IMR-90 (cell line): ENCODE measurements around the gene ACSL6. TPM values are rescaled to one million over a fixed set of nuclear protein-coding genes. Genes with fewer than 3 reads are reported as not detected.

Experiments
- ATAC-seq: fragments of 200-7000 bp; cut with Tn5 transposase; 2 replicates; pipeline ENCODE4 v1.9.1; 2020; ENCODE audit warnings: low read depth, mild to moderate bottlenecking, moderate library complexity
- BruUV-seq: library from RNA; stranded (reverse); fragments of 400-500 nt; replicated peaks from 2 replicates; lab custom pipeline; 2021; lab: Mats Ljungman, UMichigan
- CTCF ChIA-PET: fragments of 300-600 bp; formaldehyde crosslinking; extraction: SDS; loops from one replicate; lab custom pipeline; 2021; ENCODE audit warnings: antibody characterized with exemption; lab: Yijun Ruan, JAX
- POLR2A ChIA-PET: fragments of 300-600 bp; sonication (Branson Sonifier 250); formaldehyde crosslinking; loops from one replicate; lab custom pipeline; 2022; ENCODE audit warnings: antibody characterized with exemption; ENCODE audit not compliant: unreplicated experiment; lab: Charles Lee
- DNase-seq: peaks from one replicate; pipeline ENCODE4 v3.0.0; 2013
- H2AFZ ChIP-seq: replicated peaks from 2 replicates; pipeline ENCODE3; 2013; ENCODE audit warnings: low read length, mild to moderate bottlenecking; ENCODE audit not compliant: poor library complexity
- H2AK5ac ChIP-seq: 2 replicates; pipeline ENCODE4 v1.6.1; 2013; ENCODE audit warnings: low read depth, low read length, inconsistent platforms
- H2AK9ac ChIP-seq: replicated peaks from 2 replicates; pipeline ENCODE3; 2013; ENCODE audit warnings: mild to moderate bottlenecking, low read depth, low read length, moderate library complexity; ENCODE audit not compliant: poor library complexity
- H2BK120ac ChIP-seq: 2 replicates; pipeline ENCODE4 v1.6.1; 2013; ENCODE audit warnings: low read depth, low read length, inconsistent platforms
- H2BK15ac ChIP-seq: 3 replicates; pipeline ENCODE4 v1.6.1; 2013; ENCODE audit warnings: low read depth, low read length, inconsistent platforms
- H2BK20ac ChIP-seq: 2 replicates; pipeline ENCODE4 v1.6.1; 2013; ENCODE audit warnings: low read depth, mild to moderate bottlenecking, inconsistent platforms, low read length, moderate library complexity
- H2BK5ac ChIP-seq: 2 replicates; pipeline ENCODE4 v1.6.1; 2013; ENCODE audit warnings: mild to moderate bottlenecking, low read depth, low read length, inconsistent platforms; ENCODE audit not compliant: poor library complexity, severe bottlenecking
- H3K14ac ChIP-seq: replicated peaks from 2 replicates; pipeline ENCODE4 v1.6.1; 2013; ENCODE audit warnings: low read depth, low read length, inconsistent platforms
- H3K18ac ChIP-seq: 2 replicates; pipeline ENCODE4 v1.6.1; 2013; ENCODE audit warnings: low read depth, low read length, control low read depth
- H3K23ac ChIP-seq: 2 replicates; pipeline ENCODE4 v1.6.1; 2013; ENCODE audit warnings: low read depth, low read length, inconsistent platforms
- H3K27ac ChIP-seq: 2 replicates; pipeline ENCODE4 v1.5.1; 2013; ENCODE audit warnings: mild to moderate bottlenecking, control low read depth, low read length; ENCODE audit not compliant: insufficient read depth
- H3K27me3 ChIP-seq: 2 replicates; pipeline ENCODE4 v1.6.1; 2013; ENCODE audit warnings: low read length; ENCODE audit not compliant: control insufficient read depth, insufficient read depth
- H3K36me3 ChIP-seq: 2 replicates; pipeline ENCODE4 v1.6.1; 2013; ENCODE audit warnings: low read length, mixed read lengths; ENCODE audit not compliant: control insufficient read depth, insufficient read depth
- H3K4ac ChIP-seq: 2 replicates; pipeline ENCODE4 v1.6.1; 2013; ENCODE audit warnings: low read depth, low read length, inconsistent platforms
- H3K4me1 ChIP-seq: 2 replicates; pipeline ENCODE4 v1.6.1; 2013; ENCODE audit warnings: low read length, mixed read lengths; ENCODE audit not compliant: control insufficient read depth, insufficient read depth
- H3K4me2 ChIP-seq: 2 replicates; pipeline ENCODE4 v1.6.1; 2013; ENCODE audit warnings: low read depth, mild to moderate bottlenecking, control low read depth, low read length, moderate library complexity
- H3K4me3 ChIP-seq: 2 replicates; pipeline ENCODE4 v1.5.1; 2013; ENCODE audit warnings: low read depth, mild to moderate bottlenecking, control low read depth, low read length, moderate library complexity; ENCODE audit not compliant: insufficient read depth
- H3K56ac ChIP-seq: 2 replicates; pipeline ENCODE4 v1.6.1; 2013; ENCODE audit warnings: low read length, inconsistent platforms; ENCODE audit not compliant: insufficient read depth; ENCODE audit errors: extremely low read depth
- H3K79me1 ChIP-seq, 2 experiments: 2 replicates each; pipeline ENCODE4 v1.6.1; 2013; ENCODE audit warnings: low read length in 2 of 2, inconsistent platforms in 1 of 2, low read depth in 1 of 2
- H3K9ac ChIP-seq: 2 replicates; pipeline ENCODE4 v1.6.1; 2013; ENCODE audit warnings: low read depth, low read length, control low read depth
- H3K9me1 ChIP-seq: 2 replicates; pipeline ENCODE4 v1.6.1; 2013; ENCODE audit warnings: low read length, inconsistent platforms; ENCODE audit not compliant: insufficient read depth
- H3K9me3 ChIP-seq: 2 replicates; pipeline ENCODE4 v1.6.1; 2013; ENCODE audit warnings: low read length; ENCODE audit not compliant: control insufficient read depth, insufficient read depth
- H4K20me1 ChIP-seq: 2 replicates; pipeline ENCODE4 v1.6.1; 2013; ENCODE audit warnings: low read length, inconsistent platforms; ENCODE audit not compliant: insufficient read depth
- H4K5ac ChIP-seq: 2 replicates; pipeline ENCODE4 v1.6.1; 2013; ENCODE audit warnings: mild to moderate bottlenecking, low read depth, low read length, control low read depth
- H4K8ac ChIP-seq, 2 experiments: 2 replicates each; pipeline ENCODE4 v1.6.1; 2013; ENCODE audit warnings: low read depth in 2 of 2, low read length in 2 of 2, control low read depth in 1 of 2, inconsistent platforms in 1 of 2
- H4K91ac ChIP-seq: 2 replicates; pipeline ENCODE4 v1.6.1; 2013; ENCODE audit warnings: low read depth, low read length, inconsistent platforms; ENCODE audit not compliant: insufficient read depth
- CEBPB ChIP-seq: IDR thresholded peaks from 2 replicates; pipeline ENCODE4 v1.6.1; 2012; ENCODE audit warnings: low read depth, low read length, improper control_type of control experiment
- CTCF ChIP-seq: conservative IDR thresholded peaks from 2 replicates; pipeline ENCODE4 v1.5.1; 2012; ENCODE audit warnings: mild to moderate bottlenecking, low read depth, low read length, improper control_type of control experiment
- FOS ChIP-seq: fragments of 150-350 bp; IDR thresholded peaks from 2 replicates; pipeline ENCODE4 v1.6.1; 2016; ENCODE audit warnings: low read depth, low read length
- WGBS, 2 experiments: methylation state at CpG; one replicate each; pipeline versions ENCODE4 v1.1.5 to v1.1.7; 2013; ENCODE audit warnings: missing lambda C conversion rate in 2 of 2; ENCODE audit not compliant: insufficient read length in 1 of 2; ENCODE audit errors: extremely low coverage in 2 of 2; 5-methylcytosine and 5-hydroxymethylcytosine counted together
- dilution Hi-C: fragments of 300-500 bp; cut with HindIII; formaldehyde crosslinking; loops from one replicate; pipeline ENCODE4 v1.14.3; 2018; ENCODE audit warnings: low sequenced_read_pairs; ENCODE audit not compliant: unreplicated experiment
- in situ Hi-C: fragments of 300-500 bp; cut with MboI; formaldehyde crosslinking; loops from 3 replicates; pipeline ENCODE4 v1.14.3; 2019; ENCODE audit warnings: low sequenced_read_pairs, inconsistent platforms, mixed read lengths
- intact Hi-C: fragments of 100-400 bp; cut with micrococcal nuclease; formaldehyde crosslinking; loops from 2 replicates; pipeline ENCODE4 v1.10.0; 2022
- polyA plus RNA-seq, 3 experiments: library from polyadenylated mRNA; depleted of rRNA; stranded (reverse); fragments of >200 nt; gene quantifications; 2 replicates each; pipeline ENCODE4 v1.2.3, GENCODE V29; 2012; ENCODE audit warnings: low replicate concordance in 1 of 3
- total RNA-seq: library from RNA; depleted of rRNA; stranded (reverse); fragments of >200 nt; gene quantifications from 2 replicates; pipeline ENCODE4 v1.2.3, GENCODE V29; 2012

ACSL6 gene
- total and polyA plus RNA-seq, 2 of the 4 experiments (the other 2 are of a cell fraction), result not detected

- Histone ChIP-seq H4K20me1 (no peaks in the 10 kb centered on the region), H2BK5ac (no peak overlapping the region), H2BK20ac (no peak overlapping the region), H4K91ac (no peak overlapping the region), H3K27ac (no peak overlapping the region), H3K9me1 (no peaks in the 10 kb centered on the region), H2BK15ac (no peak overlapping the region), H3K79me1 (no peaks in the 10 kb centered on the region), H3K14ac (no peak overlapping the region), H3K18ac (no peak overlapping the region), H3K56ac (no peak overlapping the region), H3K27me3 (peaks cover 8% of the 10 kb centered on the region; the same call in 1 of the 2 replicates), H2AK9ac (no peak overlapping the region), H3K4ac (no peak overlapping the region), H3K4me2 (no peak overlapping the region), H3K9me3 (no peaks in the 10 kb centered on the region), H2BK120ac (no peak overlapping the region), H2AFZ (peak overlapping the region; percentile 61), H3K36me3 (no peaks in the 10 kb centered on the region), H3K4me1 (0 out of 2 replicates have a peak, but pooled peaks cover 2% of the 10 kb centered on the region), H4K8ac (no peak overlapping the region), H2AK5ac (no peak overlapping the region), H3K4me3 (no peak overlapping the region), H3K9ac (no peak overlapping the region), H4K5ac (no peak overlapping the region), H3K23ac (no peak overlapping the region)
- 32% methylated on average over 7 of the region's 12 CpGs; no CpG with 5 or more reads in 1 of the 2 experiments for WGBS, 2 experiments
- ChIA-PET CTCF (interaction anchor here (0.6 kb wide), 1 partner anchor 19 kb away, joined by 3 read pairs; no protein-coding TSS in a partner anchor), POLR2A (no interaction called here)
- DNase-seq, result peak; percentile 5
- intact Hi-C loops, result no loop called here
- TF ChIP-seq CEBPB (no peak), FOS (no peak), CTCF (no peak)
- peak; percentile 25; the same call in 1 of the 2 replicates for ATAC-seq
- dilution Hi-C loops, result no loop called here
- no TSS peak for BruUV-seq
- in situ Hi-C loops, result loop anchor here (10.0 kb wide), 1 partner anchor 188 kb away; no protein-coding TSS in a partner anchor
These were observed 8.2 kb downstream of the ACSL6 start for GRCh38 chr5:132003170-132003744.
